GM19023 (cell line): ENCODE measurements around the gene L1TD1.
"Not testable (repeated sequence)": the region's sequence is repeated elsewhere in the genome, so short reads cannot be mapped to it uniquely, and the experiment has no call there.

Source experiments
- ATAC-seq: cut with Tn5 transposase; IDR thresholded peaks from one replicate; pipeline ENCODE4 v1.9.1; 2021; ENCODE audit warnings: mild to moderate bottlenecking, moderate library complexity; ENCODE audit not compliant: unreplicated experiment

The L1TD1 gene

DNA sequence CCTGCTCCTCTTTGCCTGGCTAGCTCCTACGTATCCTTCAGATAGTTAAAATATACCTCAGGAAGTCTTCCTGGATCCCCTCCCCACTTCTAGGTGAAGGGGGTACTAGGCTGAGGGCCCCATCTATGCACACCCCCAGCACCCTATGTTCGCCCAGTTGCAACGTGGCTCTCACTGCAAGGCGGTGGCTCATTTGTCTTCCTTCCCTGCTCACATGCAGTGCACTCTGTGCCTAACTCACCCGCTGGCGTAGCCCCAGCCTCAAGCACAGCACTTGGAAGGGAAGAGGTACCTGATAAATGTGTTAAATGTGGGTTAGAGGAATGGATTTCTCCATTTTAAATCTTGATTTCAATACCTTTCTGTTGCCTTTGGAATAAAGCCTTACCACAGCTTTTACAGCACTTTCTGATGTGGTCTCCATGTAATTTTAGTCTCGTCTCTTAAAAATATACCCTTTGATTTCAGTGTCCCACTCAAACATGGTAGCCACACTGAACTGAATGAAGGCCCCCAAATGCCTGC is 39.3 kb downstream of the L1TD1 start:
- ATAC-seq = no peak

GRCh38 chr1:62234688-62235087 is 40.0 kb downstream of the L1TD1 start:
- no peak for ATAC-seq

DNA sequence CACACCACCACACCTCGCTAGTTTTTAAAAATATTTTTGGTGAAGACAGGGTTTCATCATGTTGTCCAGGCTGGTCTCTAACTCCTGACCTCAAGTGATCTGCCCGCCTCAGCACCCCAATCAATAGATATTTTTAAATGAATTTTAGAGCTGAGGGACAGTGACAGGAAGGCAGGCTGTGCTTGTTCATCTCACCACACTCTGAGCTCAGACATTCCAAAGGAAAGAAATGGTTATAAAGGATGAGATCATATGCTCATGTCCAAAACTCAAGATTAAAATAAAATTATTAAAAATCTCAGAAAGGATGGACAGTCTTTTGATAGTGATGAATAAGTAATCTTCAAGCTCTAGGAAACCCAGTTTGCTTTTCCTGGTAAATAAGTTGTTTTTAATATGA is 40.9 kb downstream of the L1TD1 start:
- no peak for ATAC-seq

DNA sequence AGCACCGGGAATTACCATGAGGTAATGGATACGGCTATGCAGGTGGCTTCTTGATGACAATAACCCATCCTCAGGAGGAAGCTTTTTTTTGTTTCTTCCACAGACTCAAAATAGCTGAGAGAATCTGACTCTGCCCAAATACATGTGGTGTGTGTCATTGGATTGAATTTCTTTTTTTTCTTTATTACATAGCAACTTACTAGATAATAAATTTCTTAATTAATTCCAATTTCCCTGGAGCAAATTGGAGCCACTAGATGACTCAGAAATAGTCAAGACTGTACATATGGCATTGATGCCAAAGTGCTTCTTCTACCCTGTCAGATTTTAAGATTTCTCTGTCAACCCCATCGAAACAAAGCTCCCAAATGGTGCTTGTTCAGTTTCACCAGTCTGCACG is 42.7 kb downstream of the L1TD1 start:
- no peak for ATAC-seq

DNA sequence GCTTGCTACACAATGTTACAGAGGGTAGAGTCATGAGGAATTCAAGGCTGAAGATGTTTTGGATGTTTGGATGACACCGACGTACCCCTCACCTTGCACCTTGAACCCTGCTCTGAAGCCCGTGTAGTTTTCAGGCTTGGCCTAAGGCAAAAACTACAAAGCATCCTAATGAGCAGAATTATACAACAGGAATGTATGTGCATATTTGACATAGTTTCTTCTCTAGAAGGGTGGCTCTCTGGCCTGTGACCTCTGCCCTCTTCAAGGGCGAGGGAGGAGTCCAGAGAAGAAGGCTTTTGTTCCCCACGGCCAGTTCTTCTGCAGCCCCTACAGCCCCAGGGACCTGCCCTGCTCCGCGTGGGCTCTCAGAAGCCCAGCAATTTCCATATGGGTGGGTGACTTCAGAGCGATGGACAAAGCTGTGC is 43.3 kb downstream of the L1TD1 start:
- ATAC-seq = no peak

DNA sequence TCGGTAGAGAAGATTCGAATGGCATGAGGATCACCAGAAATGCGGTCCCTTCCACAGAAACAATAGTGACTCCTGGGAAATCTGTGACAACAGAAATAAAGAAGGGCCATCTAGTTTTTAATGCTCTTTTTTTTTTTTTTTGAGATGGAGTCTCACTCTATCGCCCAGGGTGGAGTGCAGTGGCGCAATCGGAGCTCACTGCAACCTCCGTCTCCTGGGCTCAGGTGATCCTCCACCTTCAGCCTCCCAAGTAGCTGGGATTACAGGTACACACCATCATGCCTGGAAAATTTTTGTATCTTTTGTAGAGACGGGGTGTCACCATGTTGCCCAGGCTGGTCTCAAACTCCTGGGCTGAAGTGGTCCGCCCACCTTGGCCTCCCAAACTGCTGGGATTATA is 43.9 kb downstream of the L1TD1 start:
- ATAC-seq = no peak

DNA sequence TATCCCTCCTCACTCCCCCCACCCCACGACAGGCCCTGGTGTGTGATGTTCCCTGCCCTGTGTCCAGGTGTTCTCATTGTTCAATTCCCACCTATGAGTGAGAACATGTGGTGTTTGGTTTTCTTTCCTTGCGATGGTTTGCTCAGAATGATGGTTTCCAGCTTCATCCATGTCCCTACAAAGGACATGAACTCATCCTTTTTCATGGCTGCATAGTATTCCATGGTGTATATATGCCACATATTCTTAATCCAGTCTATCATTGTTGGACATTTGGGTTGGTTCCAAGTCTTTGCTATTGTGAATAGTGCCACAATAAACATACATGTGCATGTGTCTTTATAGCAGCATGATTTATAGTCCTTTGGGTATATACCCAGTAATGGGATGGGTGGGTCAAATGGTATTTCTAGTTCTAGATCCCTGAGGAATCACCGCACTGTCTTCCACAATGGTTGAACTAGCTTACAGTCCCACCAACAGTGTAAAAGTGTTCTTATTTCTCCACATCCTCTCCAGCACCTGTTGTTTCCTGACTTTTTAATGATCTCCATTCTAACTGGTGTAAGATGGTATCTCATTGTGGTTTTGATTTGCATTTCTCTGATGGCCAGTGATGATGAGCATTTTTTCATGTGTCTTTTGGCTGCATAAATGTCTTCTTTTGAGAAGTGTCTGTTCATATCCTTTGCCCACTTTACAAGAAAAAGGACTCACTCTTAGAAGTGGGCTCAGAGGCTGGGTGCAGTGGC is 45.2 kb downstream of the L1TD1 start:
- not testable (repeated sequence) for ATAC-seq

- ATAC-seq = no peak
Observed at GRCh38 chr1:62240651-62241370, 46.2 kb downstream of the L1TD1 start.

DNA sequence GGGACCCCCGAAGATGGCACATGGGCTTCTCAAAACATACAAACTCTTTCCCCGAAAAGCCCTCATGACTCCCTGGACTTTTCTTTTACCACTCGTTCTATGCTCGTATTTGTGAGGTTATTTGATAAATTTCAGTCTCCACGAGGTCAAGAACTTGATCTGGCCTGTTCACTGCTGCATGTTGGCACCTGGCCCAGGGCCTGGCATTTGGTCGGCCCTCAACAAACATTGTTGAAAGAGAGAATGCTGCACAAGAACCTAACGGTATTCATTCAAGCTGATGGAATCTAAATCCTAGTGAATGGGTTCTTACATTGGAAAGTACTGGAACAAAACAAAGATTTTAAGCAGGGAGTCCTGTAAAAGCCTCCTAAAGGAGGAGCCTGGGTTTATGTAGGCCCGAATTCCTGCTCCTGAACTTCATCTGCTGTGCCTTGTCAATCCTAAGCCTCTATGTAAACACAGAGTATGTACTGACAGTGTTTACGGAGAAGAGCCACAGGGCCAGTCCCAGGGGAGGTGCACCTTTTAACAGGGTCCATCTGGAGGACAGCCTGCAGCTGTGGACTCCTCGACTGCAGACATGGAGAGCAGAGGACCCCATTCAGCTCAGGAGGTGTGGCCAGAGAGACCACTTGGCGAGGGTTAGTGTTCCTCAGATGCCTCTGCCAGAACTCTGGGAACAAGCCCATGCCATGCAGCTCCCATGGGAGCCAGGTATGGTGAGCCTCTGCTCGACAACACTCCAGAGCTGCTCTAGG is 46.9 kb downstream of the L1TD1 start:
- ATAC-seq = no peak

- not testable (repeated sequence) for ATAC-seq
Observed at GRCh38 chr1:62244380-62244779, 49.7 kb downstream of the L1TD1 start.

- no peak for ATAC-seq
Observed at GRCh38 chr1:62245201-62245600, 50.6 kb downstream of the L1TD1 start.

GRCh38 chr1:62247391-62248168 is 52.9 kb downstream of the L1TD1 start:
- ATAC-seq = no peak

- ATAC-seq = no peak
Observed at GRCh38 chr1:62250126-62250726, 55.6 kb downstream of the L1TD1 start.

- ATAC-seq = no peak
Observed at GRCh38 chr1:62259551-62259950, 64.9 kb downstream of the L1TD1 start.

- ATAC-seq = no peak
Observed at GRCh38 chr1:62260688-62261087, 66.0 kb downstream of the L1TD1 start.
